HG02571 (cell line): ENCODE results near the gene EFNB2.

Source experiments
- ATAC-seq: cut with Tn5 transposase; IDR thresholded peaks from one replicate; pipeline ENCODE4 v1.9.1; 2021; ENCODE audit warnings: mild to moderate bottlenecking, moderate library complexity; ENCODE audit not compliant: unreplicated experiment

EFNB2 gene

DNA sequence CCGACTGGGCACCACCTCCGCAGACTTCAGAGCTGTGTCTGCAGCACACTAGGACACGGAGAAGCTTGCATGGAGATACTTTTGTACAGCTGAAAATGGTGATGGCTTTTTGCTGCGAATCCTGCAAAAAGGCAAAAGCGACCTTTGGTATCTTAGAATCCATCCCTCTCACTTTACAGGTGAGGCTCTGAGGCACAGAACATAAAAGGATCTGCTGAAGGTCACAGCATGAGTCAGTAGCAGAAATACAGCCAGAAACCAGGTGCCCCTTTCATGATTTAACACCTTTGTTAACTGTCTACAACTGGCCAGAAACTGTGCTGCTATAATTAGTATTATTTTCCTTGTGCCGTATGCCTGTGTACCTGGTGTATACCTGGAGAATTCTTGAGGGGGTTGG is 48.3 kb downstream of the EFNB2 start:
- no peak for ATAC-seq

DNA sequence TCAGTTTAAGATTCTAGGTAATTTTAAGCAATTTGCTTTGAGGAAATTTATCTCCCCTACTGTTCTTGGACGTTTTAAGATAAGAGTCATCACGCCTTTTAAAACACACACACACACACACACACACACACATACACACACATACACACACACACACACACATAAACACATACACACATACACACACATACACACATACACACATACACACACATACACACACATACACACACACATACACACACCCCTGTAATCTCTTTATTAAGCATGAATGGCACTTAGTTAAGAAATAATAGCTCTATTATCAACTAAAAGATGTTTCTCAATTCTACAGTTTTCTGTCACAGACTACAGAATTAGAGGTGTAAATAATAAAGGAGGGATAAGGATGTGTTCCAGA is 49.2 kb downstream of the EFNB2 start:
- no peak for ATAC-seq

DNA sequence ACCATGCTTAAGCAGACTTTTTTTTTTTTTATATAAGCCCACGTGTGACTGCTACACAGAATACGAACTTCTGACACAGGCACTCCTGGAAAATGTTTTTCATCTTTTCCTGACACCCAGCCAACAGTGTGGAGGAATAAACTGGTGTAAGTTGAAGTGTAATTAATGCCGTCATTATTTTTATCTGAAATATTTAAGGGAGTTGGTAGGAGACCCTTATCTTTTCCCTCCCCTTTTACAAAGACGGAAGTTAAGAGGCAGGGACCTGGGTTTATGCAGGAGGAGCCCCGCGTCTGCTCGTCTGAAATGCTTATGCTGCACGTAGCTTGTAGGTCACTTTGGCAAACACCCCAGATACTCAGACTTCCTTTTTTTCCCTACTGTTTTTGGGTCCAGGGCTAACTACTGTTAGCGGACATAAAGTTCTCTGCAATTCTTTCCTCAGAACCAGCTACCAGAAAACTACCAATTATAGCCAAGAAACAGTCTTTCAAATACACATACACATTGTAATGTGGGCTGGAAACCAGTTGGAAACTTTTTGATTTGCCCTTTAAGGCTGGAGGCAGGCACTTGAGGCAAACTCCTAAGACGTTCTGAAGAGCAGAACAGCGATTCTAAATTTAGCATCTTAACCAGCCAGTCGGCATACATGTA is 50.8 kb downstream of the EFNB2 start:
- ATAC-seq, result no peak

DNA sequence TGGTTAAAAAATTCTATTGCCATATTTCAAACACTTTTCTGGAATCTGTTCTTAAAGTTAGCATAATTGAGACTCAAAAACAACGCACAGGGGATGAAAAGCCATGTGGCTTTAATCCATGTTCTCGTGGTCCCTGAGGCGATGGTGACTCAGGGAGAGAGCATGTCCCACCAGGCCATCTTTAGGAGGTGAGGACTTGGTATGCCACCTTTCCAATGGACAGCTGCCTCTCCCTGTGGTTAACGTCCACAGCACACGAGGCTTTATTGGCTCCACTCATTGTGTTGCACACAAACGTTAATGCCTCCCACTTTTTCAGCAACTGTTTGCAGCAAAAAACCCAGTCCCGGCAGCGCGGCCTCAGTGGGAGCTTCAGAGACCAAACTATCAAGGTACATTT is 51.4 kb downstream of the EFNB2 start:
- no peak for ATAC-seq

DNA sequence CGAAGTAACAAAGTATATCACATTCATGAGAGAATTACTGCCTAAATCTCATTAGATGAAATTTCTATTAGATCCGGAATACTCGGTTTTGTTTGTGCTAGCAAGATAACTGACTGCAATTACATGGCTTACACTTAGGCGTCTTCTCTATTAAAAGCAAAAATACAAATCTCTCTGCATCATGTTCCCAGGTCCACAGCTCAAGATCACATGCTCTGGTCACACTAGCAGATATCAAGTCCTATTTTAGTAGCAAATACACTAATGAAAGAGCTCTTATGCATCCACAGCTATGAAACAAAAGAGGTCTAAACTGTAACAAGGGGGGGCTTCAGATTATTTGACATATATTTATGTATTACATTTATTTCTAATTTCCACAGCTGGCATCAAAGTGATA is 53.5 kb downstream of the EFNB2 start:
- ATAC-seq, result no peak

DNA sequence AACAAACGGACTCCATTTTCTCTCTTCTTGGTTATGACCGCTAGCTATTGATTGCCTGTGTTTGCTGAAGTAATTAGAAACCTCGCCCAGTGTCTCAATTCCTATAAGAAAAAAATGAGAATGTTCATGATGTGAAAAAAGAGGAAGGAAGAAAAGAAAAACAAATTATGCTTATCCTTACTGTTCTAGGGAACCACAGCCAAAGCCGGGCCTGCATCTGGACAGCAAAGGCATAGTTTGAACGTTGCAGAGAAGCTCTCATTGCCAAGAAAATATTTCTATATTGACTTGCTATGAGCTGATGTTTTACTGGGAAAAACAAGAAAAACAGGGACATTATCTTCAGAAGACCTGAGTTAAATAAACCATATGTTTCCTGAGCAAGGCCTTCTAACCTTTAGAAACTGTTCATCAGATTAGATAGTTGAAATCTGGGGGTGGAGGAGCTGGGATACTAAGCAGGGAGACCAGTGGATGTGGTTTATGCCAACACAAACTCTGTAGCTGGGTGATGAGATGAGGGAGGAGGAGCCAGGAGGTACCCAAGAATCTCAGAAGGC is 55.0 kb downstream of the EFNB2 start:
- no peak for ATAC-seq

DNA sequence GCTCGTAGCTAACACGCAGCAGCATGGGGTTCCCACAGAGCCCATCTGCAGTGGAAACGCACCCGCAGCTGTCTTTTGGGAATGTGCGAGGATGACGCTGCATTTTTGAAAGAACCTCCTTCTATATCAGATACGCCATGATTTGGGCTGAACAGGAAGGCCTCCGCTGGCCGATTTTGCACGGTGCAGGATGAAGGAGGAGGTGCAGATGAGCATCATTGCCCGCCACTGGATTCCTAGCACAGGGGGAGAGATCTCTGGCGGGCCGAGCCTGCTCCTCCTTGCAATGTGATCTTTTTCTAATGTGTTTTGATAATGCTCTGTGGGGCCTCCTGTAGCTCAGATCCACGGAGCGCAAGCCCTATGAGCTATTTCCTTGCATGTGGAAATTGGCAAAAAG is 55.5 kb downstream of the EFNB2 start:
- no peak for ATAC-seq

DNA sequence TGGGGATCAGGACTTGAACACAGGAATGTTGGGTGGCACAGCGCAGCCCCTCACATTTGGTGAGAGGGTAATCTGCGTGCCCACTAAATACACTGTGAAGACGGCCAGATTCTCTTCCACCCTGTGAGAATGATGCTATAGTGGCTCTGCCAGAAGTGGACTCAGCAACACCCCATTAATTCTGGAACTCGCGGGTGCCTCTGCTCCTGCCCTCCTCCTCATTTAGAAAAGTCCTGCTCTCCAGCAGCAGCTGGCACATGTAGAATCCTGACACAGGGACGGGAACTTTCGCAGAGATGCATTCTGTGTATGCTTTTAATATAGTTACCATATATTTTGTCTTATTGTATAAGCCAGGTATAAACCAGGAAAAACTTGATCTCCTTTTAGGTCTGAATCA is 57.3 kb downstream of the EFNB2 start:
- no peak for ATAC-seq

DNA sequence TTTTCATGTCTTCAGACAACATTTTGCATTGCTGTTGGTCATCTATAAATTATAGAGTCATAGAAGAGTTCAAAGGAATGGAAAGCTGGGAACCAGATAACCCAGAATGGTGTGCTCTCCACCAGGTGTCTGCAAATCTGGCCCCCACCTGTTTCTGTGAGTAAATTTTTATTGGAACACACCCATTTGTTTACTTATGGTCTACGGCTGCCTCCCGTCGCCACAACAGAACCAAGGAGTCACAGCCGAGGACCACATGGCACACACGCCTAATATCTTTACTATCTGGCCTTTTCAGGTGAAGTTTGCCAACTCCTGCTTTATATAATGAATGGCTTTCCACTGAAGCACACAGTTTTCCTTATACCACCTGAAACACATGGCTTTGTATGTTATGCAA is 58.2 kb downstream of the EFNB2 start:
- no peak for ATAC-seq

DNA sequence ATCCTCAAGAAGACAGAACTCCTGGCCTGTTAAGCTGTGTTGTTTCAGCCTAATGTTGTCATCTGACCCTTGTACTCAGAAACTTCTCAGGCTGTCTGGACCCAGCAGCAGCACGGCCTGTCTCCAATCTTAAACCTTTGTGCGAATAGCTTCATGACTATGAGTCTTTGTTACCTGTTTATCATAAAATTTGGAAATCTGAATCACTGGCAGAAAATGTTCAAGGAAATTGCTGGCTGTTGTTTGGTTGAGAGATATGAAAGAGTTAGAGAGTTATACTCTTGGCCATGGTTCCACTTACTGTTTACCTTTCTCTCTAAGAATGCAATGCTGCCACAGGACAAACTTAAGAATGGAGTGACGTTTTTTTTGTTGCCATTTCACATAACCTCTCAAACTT is 59.6 kb downstream of the EFNB2 start:
- no peak for ATAC-seq

DNA sequence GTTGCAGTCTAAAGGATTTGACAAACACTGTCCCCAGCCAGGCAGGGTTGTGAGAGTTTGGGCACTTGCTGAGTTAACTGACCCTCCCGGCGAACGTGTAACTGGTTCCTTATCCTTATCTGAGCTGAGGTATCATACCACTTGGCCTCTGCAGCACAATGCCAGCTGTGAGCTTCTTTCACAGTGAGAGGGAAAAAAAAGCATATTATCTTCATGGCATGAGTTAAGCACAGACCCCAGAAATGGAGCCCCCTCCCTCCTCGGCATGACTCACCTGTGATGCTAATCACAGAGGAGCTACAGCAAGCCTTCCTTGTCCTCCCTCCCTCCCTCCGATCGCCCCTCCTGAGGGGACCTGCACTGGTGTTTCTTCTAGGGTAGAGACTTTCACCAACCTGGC is 60.5 kb downstream of the EFNB2 start:
- ATAC-seq, result no peak

DNA sequence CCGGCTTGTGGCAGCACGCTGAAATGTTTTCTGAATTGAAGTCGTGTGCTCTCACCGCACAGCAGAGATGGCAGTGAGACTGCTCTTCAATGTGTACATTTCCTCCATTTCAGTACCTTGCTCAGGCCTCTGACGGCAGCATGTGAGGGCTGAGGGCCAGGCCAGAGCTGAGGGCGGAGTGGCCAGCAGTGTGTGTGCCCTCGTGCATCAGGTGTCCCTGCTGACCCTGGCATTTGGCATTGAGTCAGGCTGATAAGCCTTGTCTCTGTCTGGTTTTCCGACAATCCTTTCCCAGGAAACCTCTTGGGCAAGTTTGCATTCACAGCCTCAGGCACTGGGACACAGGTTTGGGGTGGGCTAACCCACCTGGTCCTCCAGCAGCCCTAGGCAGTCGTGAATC is 62.3 kb downstream of the EFNB2 start:
- no peak for ATAC-seq

DNA sequence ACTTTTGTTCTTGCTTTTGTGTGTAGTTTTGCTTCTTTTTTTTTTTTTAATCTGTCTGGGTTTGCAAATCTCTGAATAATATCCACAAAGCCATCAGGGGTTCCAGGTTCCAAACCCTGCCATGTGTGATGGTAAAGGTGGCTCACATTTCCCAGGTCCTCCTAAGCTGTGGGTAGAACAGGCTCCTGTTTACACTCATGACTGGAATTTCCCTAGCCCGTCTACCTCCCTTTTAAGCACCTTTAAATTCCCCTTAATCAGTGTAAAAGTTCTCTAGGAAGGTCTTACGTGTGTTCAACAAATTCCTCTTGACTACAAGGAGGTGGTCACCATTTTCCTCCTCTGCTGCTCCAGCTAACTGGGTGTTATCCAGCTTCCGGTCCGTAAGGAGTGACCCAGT is 62.8 kb downstream of the EFNB2 start:
- ATAC-seq, result no peak

DNA sequence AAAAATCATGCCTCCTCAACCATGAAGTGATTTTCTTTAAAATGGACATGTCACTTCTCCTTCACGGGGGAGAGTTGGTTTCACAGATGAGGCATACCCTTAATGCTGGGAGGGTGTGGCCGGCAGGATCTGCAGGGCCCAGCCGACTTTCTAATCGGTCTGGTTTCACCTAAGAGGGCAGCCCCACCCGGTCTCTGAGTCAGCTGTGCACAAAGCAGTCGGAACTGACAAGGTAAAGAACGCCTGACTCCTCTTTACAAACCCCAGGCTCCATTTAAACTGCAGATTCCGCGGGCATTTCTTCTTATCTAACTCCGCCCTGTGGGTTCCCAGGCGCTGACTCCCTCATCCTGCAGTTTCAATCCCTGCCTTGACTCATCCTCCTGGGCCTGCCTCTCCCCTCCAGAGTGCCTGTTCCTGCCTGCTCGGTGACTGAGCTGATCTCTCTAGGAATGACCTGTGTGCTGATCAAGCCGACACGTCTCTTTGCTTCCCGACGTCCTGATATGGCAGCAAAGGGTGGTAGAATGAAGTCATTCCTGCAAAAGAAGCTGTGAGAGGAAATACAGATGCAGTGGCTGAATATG is 63.4 kb downstream of the EFNB2 start:
- no peak for ATAC-seq

DNA sequence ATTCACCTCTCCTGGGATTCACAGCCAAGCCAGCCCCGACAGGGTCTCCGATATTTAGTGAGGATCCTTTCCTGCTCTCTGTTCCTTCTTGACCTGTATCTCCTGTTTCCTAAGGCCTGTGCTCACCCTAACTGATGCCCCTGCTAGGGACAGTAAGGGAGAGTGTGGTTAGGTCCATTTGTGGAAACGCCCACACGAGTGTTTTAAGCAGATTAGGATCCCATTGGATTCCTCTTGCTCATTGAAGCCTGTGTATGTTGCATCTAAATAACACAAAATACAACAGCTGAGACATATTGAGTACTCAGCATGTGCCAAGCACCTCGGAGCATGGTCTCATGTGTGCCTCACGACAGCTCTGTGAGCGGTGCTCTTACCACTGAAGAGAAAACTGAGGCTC is 64.9 kb downstream of the EFNB2 start:
- ATAC-seq, result no peak

DNA sequence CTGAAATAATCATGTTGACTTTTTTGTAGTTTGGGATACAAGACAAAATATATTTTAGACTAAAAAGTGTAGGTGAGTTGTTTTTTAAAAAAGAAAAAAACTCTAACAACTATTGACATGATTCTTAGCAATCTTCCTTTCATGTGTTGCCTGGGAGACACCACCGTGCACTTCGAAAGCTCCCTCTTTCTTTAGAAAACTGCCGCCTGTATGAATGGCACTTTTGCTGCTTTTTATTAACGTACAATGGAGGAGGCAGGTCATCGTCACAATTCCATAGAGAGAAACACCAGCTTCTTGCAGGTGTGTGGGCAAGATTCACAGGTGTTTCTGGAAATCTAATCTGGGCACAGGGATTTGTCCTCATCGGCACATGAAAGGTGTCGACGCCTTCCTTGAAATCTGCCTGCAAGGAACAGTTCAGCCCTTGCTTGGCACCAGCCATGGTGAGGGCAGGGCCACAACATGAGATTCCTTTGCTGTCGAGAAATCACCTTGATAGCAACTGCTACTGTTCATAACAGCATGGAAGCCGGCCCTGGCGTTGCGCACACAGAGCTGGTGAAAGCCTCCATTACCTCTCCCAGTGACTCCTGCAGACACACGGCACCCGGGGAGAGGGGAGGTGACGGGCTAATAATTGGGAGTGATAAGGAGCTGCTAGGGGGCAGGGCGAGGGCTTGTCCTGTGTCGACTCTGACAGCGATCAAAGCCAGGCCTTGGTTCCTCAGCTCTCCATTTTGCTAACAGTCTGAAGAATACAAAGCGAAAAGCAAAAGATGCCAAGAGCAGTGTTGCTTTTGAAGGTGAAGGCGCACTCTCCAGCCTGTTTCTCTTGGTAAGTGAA is 66.5 kb downstream of the EFNB2 start:
- ATAC-seq, result no peak

DNA sequence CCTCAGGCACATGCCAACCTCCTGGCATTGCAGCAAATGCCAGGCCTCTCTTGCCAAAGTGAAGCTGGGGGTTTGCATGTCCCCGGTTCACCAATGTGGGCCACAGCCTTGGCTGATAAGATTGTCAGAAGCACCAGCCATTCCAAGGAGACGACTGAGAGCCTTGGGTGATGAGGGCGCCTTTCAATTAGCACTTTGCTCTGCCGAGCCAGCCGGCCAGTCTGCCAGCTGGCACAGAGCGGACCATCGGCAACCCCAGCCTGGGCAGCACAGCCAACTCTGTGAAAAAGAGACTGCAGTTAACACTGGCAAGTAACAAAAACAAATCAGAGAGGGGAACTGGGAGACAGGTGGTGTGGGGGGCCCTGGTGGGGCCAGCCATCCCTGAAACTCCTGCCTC is 67.3 kb downstream of the EFNB2 start:
- ATAC-seq, result no peak

DNA sequence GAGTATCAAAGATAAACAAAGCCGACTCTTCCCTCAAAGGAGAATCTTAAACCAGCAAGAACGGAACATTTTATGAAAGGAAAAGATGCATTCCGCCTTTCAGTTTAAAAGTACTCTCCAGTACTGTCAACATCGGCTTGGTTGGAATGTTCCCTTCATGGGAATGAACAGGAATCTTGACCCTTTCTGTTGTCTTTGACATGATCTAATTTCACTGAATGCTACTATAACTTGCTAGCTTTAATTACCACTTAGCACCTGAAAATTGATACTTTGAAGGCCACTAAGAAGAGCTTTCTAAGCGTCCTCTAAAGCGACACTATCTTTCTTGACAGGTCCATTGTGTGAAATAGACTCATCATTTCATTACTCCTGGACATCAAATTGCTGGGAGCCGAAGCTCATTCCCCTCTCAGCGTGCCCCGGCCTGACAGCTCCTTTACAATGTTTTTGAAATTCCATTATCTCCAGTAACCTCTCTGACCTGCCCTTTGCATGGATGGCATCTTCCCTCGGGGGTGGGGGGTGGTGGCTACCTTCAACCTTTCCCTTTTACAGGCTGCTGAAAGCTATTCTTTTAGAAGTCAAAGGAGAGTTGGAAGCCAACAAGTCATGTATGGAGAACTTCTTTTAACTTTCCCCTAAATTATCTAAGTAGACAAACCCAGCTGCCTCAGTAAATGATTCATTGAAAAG is 67.9 kb downstream of the EFNB2 start:
- ATAC-seq, result no peak

DNA sequence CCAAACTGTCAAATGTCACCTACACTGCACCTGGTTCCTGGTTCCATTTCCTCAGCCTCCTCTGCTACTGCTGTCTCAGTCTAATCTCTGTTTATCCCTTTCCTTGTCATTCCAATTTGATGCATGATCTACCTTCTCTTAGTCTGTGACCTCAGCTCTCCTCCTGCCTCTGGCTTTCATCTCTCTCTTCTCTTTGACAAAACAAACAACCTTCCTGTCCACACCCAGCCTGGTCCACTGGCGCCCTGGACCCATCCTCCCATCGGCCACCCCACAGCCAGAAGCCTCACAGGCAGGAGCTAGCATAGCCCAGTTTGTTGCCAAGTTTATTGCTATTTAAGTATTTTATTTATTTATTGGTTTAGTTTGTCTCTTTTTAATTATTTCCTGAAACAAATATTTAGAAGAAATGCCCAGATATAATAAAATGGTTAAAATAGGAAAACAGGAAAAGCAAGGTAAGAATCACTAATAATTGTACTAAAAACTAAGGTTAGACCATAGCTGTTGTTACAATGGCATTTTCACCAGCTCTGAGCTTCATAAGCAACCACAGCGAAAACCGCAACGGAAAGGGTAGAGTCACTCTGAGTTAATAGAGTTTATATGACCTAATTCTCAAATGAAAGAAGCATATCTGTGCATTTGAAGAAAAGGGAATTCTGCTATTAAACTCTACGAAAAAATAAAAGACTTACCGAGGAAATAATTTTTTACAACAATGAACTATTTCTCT is 68.6 kb downstream of the EFNB2 start:
- no peak for ATAC-seq

DNA sequence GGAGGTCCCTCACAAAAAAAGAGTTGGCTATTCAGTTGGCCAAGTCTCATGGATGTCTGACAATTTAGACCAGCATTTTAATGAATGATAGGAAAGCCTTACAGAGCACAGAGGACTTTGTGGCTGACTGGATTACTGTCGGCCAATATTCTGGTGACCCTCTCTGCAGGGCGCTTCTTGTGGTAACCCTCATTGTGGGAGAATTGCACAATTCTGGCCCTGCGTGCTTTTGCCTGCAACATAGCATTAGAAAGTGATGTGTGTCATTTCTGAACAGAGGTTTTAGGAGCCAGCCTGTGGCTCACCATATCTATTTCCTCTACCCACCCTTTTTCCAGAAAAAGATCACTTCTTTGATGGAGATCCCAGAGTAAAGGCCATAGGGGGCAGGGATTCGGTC is 71.4 kb downstream of the EFNB2 start:
- ATAC-seq, result no peak

DNA sequence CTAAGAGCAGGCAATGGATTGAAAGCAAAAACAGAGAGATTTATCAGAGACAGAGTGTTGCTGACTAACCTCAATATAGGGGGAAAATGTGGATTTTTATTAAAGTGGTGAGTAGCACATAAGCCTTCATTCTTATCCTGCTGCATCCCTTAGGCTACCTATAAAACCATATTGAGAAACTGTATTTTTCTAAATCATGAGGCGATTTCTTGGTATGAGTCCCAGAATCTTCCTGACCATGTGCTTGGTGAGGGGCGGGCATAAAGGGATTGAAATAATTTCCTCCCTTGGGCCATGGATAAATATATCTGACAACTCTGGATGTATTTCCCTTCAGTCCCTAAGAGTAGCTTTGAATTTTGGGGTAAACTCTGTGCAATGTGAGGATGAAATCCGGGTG is 72.8 kb downstream of the EFNB2 start:
- ATAC-seq, result no peak
